Stomach (tissue), 9 donors: ENCODE results near the gene FAM229A. TPM values are rescaled to one million over a fixed set of nuclear protein-coding genes. Genes with fewer than 3 reads are reported as not detected.

Experiments
- DNase-seq, 2 donors: peaks; one replicate each; pipeline versions ENCODE4 v3.0.0 to v3.0.0-alpha.2; 2013 to 2019
- H3K27ac ChIP-seq, 5 donors: fragments of 200-600 bp in 4 of 5; sonication (generic) in 4 of 5; one replicate each; pipeline ENCODE4 v1.5.1; 2013 to 2019; ENCODE audit warnings: mild to moderate bottlenecking in 1 of 5, moderate library complexity in 1 of 5
- H3K27me3 ChIP-seq, 3 donors: fragments of 200-600 bp; sonication (generic); one replicate each; pipeline ENCODE4 v1.5.1; 2017 to 2019; ENCODE audit warnings: mixed run types in 1 of 3
- H3K36me3 ChIP-seq, 4 donors: fragments of 200-600 bp; sonication (generic); 1 replicate in 3 of 4; 2 replicates in 1 of 4; pipeline ENCODE4 v1.5.1; 2016 to 2019
- H3K4me1 ChIP-seq, 4 donors: fragments of 200-600 bp; sonication (generic); one replicate each; pipeline ENCODE4 v1.5.1; 2016 to 2019
- H3K4me3 ChIP-seq, 4 donors: fragments of 200-600 bp; sonication (generic) in 3 of 4; one replicate each; pipeline ENCODE4 v1.5.1; 2016 to 2019; ENCODE audit warnings: mild to moderate bottlenecking in 1 of 4
- H3K9me3 ChIP-seq, 4 donors: fragments of 200-600 bp; sonication (generic); one replicate each; pipeline ENCODE4 v1.5.1; 2016 to 2019
- EP300 ChIP-seq: sonication (generic); formaldehyde crosslinking; IDR thresholded peaks from one replicate; pipeline ENCODE4 v1.6.1; 2017; ENCODE audit warnings: antibody characterized with exemption
- POLR2A ChIP-seq, 4 donors: fragments of 450-650 bp; IDR thresholded peaks; one replicate each; pipeline ENCODE4 v1.6.1; 2016; ENCODE audit warnings: antibody characterized with exemption in 4 of 4, control low read depth in 2 of 4, mild to moderate bottlenecking in 1 of 4, moderate library complexity in 1 of 4
- POLR2AphosphoS5 ChIP-seq, 3 donors: sonication (generic); formaldehyde crosslinking; IDR thresholded peaks; one replicate each; pipeline ENCODE4 v1.6.1; 2016; ENCODE audit warnings: antibody characterized with exemption in 3 of 3
- WGBS, 5 donors: extraction: QIAGEN DNeasy Blood & Tissue Kit in 3 of 5; methylation state at CpG; one replicate each; pipeline versions ENCODE4 v1.1.5 to v1.1.7; 2013 to 2018; 5-methylcytosine and 5-hydroxymethylcytosine counted together
- intact Hi-C: fragments of 100-400 bp; cut with DNase I; formaldehyde crosslinking; loops from one replicate; pipeline ENCODE4 v1.15.1; 2023; ENCODE audit warnings: low total_unique reads
- polyA plus RNA-seq, 3 donors: library from polyadenylated mRNA; stranded (reverse); fragments of 200-250 nt; gene quantifications; one replicate each; pipeline ENCODE4 v1.2.3, GENCODE V29; 2013
- total RNA-seq, 5 donors: library from RNA; depleted of rRNA; stranded (reverse); fragments of >200 nt; gene quantifications; one replicate each; pipeline versions ENCODE4 v1.1.0 to v1.2.3, GENCODE V29; 2014 to 2016
- TF ChIP-seq, protein P1 (sequence below), 7 experiments: fragments of 450-650 bp in 4 of 7; fragments of 200-600 bp in 3 of 7; sonication (generic) in 3 of 7; IDR thresholded peaks; one replicate each; pipeline ENCODE4 v1.5.1; 2016 to 2019; ENCODE audit warnings: antibody characterized with exemption in 7 of 7, control low read depth in 2 of 7, mild to moderate bottlenecking in 1 of 7
- donor health status: healthy with polysubstance abuse.
- donor health status: Bipolar disorder and iron deficiency.
- donor health status: healthy.

Gene FAM229A
- total and polyA plus RNA-seq, 8 donors: 2.2 to 21.6 (median 8.8) TPM

DNA sequence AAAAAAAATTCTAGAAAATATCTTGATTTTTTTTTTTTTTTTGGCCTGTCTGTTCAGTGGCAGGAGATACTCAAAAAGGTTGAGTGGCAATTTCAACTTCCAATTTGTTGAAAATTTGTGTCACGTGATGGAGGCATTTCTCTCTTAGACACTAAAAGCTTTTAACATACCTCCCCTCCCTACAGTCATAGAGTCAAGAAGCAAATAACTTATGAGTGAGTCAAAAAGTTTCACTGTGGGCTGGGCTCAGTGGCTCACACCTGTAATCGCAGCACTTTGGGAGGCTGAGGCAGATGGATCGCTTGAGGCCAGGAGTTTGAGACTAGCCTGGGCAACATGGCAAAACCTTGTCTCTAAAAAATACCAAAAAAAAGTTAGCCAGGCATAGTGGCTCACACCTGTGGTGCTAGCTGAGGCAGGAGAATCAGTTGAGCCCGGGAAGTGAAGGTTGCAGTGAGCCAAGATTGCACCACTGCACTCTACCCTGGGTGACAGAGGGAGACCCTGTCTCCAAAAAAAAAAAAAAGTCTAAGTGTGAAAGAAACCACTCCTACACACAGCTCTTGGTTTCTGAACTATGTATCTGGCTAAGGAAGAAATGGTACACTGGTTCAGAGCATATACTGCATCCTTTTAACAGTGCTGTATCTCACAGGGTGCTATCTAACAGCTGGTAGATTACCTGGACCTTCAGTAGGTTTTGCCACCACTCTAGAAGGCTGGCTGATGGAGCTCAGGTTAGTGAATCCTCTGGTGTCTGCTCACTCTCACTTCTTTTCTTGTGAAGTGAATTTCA is 43.6 kb upstream of the FAM229A start:
- TF ChIP-seq, protein P1, sequence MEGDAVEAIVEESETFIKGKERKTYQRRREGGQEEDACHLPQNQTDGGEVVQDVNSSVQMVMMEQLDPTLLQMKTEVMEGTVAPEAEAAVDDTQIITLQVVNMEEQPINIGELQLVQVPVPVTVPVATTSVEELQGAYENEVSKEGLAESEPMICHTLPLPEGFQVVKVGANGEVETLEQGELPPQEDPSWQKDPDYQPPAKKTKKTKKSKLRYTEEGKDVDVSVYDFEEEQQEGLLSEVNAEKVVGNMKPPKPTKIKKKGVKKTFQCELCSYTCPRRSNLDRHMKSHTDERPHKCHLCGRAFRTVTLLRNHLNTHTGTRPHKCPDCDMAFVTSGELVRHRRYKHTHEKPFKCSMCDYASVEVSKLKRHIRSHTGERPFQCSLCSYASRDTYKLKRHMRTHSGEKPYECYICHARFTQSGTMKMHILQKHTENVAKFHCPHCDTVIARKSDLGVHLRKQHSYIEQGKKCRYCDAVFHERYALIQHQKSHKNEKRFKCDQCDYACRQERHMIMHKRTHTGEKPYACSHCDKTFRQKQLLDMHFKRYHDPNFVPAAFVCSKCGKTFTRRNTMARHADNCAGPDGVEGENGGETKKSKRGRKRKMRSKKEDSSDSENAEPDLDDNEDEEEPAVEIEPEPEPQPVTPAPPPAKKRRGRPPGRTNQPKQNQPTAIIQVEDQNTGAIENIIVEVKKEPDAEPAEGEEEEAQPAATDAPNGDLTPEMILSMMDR (IDR thresholded peaks at IDR 0.05): no peak
- no peak for TF ChIP-seq EP300
- no peak for TF ChIP-seq POLR2AphosphoS5 (IDR thresholded peaks at IDR 0.05)
- no peak for TF ChIP-seq POLR2A (IDR thresholded peaks at IDR 0.05)
- Histone ChIP-seq H3K27me3 (no peaks in the 10 kb centered on the region), H3K36me3 (no peaks in the 10 kb centered on the region), H3K27ac (no peak overlapping the region), H3K9me3 (no peaks in the 10 kb centered on the region), H3K4me3 (no peak overlapping the region), H3K4me1 (peaks cover 2 to 5% (median 4%) of the 10 kb centered on the region in 4 donors)
- no peak for DNase-seq
- 84 to 91% (median 88%) methylated on average over 4 of the region's 4 CpGs for WGBS, 5 donors
- intact Hi-C loops: no loop called here

DNA sequence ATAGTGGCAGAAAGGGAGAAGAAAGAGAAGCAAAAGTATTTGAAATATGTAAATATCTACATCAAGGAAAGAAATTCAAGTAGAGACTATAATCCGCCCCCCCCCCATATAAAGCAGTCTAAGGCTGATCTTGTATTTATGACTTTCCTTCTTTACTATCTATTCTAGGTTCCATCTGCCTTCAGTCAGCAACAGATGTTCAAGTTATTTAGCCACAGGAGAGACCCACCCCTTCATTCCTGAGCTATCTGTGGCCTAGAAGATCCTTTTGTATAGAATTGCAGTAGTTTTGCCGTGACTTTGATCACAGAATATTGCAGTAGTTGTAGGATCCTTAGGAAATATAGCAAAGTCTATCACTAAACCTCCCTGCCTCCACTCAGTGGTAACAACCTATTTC is 42.7 kb upstream of the FAM229A start:
- TF ChIP-seq EP300 (no peak), POLR2A (IDR thresholded peaks at IDR 0.05) (no peak), POLR2AphosphoS5 (IDR thresholded peaks at IDR 0.05) (no peak)
- TF ChIP-seq, protein P1 (IDR thresholded peaks at IDR 0.05): no peak
- no peak for DNase-seq
- WGBS, 5 donors: 38 to 46% (median 39%) methylated on average over 2 of the region's 2 CpGs
- Histone ChIP-seq H3K36me3 (no peaks in the 10 kb centered on the region), H3K4me1 (peaks cover 5 to 9% (median 8%) of the 10 kb centered on the region in 4 donors), H3K4me3 (no peak overlapping the region), H3K27ac (no peak overlapping the region), H3K9me3 (no peaks in the 10 kb centered on the region), H3K27me3 (no peaks in the 10 kb centered on the region)
- intact Hi-C loops: no loop called here

DNA sequence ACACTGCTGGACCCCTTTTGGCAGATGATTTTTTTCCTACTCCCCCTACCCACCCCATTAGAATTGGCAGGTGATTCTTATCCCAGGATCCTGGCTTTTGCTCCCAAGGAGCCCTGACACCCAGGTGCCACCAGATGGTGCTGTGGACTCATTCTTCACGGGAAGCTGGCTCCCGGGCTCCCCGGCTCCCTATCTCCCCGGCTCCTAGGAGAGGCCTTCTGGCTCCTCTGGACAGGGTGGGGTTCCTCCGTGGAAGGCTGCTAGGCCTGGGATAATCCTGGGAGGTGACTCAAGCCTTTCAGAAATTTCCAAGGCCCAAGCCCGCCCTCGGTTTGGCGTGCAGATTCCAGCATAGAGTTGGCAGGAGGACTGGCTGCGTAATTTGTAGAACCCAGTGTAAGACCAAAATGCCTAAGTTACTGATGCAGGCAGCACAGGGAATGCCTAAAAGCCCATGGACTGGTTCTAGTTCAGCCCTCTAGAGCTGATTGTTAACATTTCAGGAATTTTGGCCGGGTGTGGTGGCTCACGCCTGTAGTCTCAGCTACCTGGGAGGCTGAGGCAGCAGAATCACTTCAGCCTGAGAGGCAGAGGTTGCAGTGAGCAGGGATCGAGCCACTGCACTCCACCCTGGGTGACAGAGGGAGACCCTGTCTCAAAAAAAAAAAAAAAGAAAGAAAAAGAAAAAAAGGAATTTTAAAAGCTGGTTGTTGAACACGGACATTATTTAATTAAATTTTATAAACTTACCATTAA is 38.8 kb upstream of the FAM229A start:
- H3K4me1 ChIP-seq: peaks cover 5 to 9% (median 8%) of the 10 kb centered on the region in 4 donors
- WGBS, 5 donors: 30 to 38% (median 35%) methylated on average over 9 to 13 of the region's 13 CpGs
- DNase-seq: peak; percentile 88 to 93
- H3K27me3 ChIP-seq: no peaks in the 10 kb centered on the region
- no peaks in the 10 kb centered on the region for H3K9me3 ChIP-seq
- intact Hi-C loops: no loop called here
- no peak overlapping the region for H3K4me3 ChIP-seq
- H3K36me3 ChIP-seq: no peaks in the 10 kb centered on the region
- TF ChIP-seq POLR2A (IDR thresholded peaks at IDR 0.05): no peak
- TF ChIP-seq, protein P1 (IDR thresholded peaks at IDR 0.05): peak in 5 of 7 experiments; percentile 72 to 89 (median 82)
- TF ChIP-seq POLR2AphosphoS5 (IDR thresholded peaks at IDR 0.05): peak in 1 of 3 donors; percentile 63
- H3K27ac ChIP-seq: peak overlapping the region; percentile 33 to 78 (median 62)

DNA sequence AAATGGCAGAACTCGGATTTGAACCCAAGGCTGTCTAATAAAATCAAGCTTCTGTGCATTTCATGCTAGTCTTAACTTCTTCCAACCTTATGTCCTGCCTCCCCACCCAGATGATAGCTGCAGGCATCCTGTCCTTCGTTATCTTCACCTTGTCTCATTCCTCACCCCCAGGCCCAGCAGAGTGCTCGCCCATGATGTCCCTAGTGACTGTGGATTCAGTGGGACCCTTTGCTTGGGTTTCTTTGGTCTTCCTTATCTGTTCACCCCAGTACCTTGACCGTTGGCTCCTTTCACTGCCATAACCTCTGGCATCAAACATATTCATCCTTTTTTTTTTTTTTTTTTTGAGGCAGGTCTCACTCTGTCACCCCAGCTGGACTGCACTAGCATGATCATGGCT is 37.6 kb upstream of the FAM229A start:
- 67 to 81% (median 75%) methylated on average over 4 of the region's 4 CpGs for WGBS, 5 donors
- Histone ChIP-seq H3K4me1 (peaks cover 8 to 19% (median 14%) of the 10 kb centered on the region in 4 donors), H3K36me3 (no peaks in the 10 kb centered on the region), H3K27ac (no peak overlapping the region), H3K9me3 (no peaks in the 10 kb centered on the region), H3K4me3 (no peak overlapping the region), H3K27me3 (no peaks in the 10 kb centered on the region)
- DNase-seq: no peak
- intact Hi-C loops: no loop called here
- TF ChIP-seq POLR2A (IDR thresholded peaks at IDR 0.05) (no peak), EP300 (no peak), POLR2AphosphoS5 (IDR thresholded peaks at IDR 0.05) (no peak)
- TF ChIP-seq, protein P1 (IDR thresholded peaks at IDR 0.05): no peak
